Endothelial cell of umbilical vein (primary cell): ENCODE data around the gene SIRT3. TPM values are rescaled to one million over a fixed set of nuclear protein-coding genes. Genes with fewer than 3 reads are reported as not detected.
A peak's percentile ranks its signal among the peaks of the same experiment; 100 is the strongest.

Experiments used
- BruUV-seq: library from RNA; stranded (reverse); fragments of 400-500 nt; replicated peaks from 2 replicates; lab custom pipeline; 2021; lab: Mats Ljungman, UMichigan
- CTCF ChIA-PET: fragments of 300-600, 350-600 bp; sonication (Branson Sonifier 250); formaldehyde crosslinking; loops from one replicate; lab custom pipeline; 2021; ENCODE audit warnings: antibody characterized with exemption, inconsistent platforms; lab: Charles Lee
- POLR2A ChIA-PET: fragments of 300-600, 350-600 bp; sonication (Branson Sonifier 250); formaldehyde crosslinking; loops from one replicate; lab custom pipeline; 2021; ENCODE audit warnings: antibody characterized with exemption, inconsistent platforms; lab: Charles Lee
- DNase-seq: peaks from one replicate; pipeline ENCODE4 v3.0.0-alpha.2; 2011; ENCODE audit warnings: low read depth, low spot score
- FAIRE-seq: peaks from 2 replicates; lab custom pipeline; 2011; peaks lifted over from hg19 to GRCh38; lab: Jason Lieb, UNC
- H2AFZ ChIP-seq: 2 replicates; pipeline ENCODE4 v1.6.0; 2012; ENCODE audit warnings: low read depth, low read length, control low read depth, inconsistent platforms
- H3K27ac ChIP-seq: 2 replicates; pipeline ENCODE4 v1.5.1; 2011; ENCODE audit warnings: low read depth, mild to moderate bottlenecking, control low read depth, low read length, moderate library complexity; ENCODE audit not compliant: insufficient read depth
- H3K27me3 ChIP-seq, 2 experiments: 2 replicates each; pipeline versions ENCODE4 v1.6.0 to v1.6.1; 2011; ENCODE audit warnings: low read length in 2 of 2, mixed read lengths in 1 of 2; ENCODE audit not compliant: control insufficient read depth in 2 of 2, insufficient read depth in 2 of 2
- H3K36me3 ChIP-seq, 2 experiments: 2 replicates in 1 of 2; 3 replicates in 1 of 2; pipeline ENCODE4 v1.5.1; 2011; ENCODE audit warnings: low read length in 2 of 2, mild to moderate bottlenecking in 1 of 2, moderate library complexity in 1 of 2; ENCODE audit not compliant: control insufficient read depth in 2 of 2, insufficient read depth in 2 of 2; ENCODE audit errors: extremely low read depth in 1 of 2
- H3K4me1 ChIP-seq: 3 replicates; pipeline ENCODE4 v1.5.1; 2011; ENCODE audit warnings: mild to moderate bottlenecking, low read length; ENCODE audit not compliant: control insufficient read depth, insufficient read depth; ENCODE audit errors: extremely low read depth
- H3K4me2 ChIP-seq: 2 replicates; pipeline ENCODE4 v1.6.1; 2011; ENCODE audit warnings: low read length, control low read depth, mixed read lengths; ENCODE audit not compliant: insufficient read depth
- H3K4me3 ChIP-seq, 3 experiments: fragments of 200-600 bp in 1 of 3; sonication (generic), shearing (Covaris generic) in 1 of 3; replicated peaks in 1 of 3; 2 replicates each; pipeline ENCODE4 v1.5.1; 2011 to 2016; ENCODE audit warnings: control low read depth in 3 of 3, low read length in 3 of 3, mild to moderate bottlenecking in 2 of 3, inconsistent platforms in 1 of 3, low read depth in 1 of 3, moderate library complexity in 1 of 3; ENCODE audit not compliant: insufficient read depth in 1 of 3
- H3K79me2 ChIP-seq: 2 replicates; pipeline ENCODE4 v1.6.0; 2012; ENCODE audit warnings: low read length, inconsistent platforms; ENCODE audit not compliant: control insufficient read depth, insufficient read depth
- H3K9ac ChIP-seq: replicated peaks from 2 replicates; pipeline ENCODE3; 2011; ENCODE audit warnings: low read length, control low read depth; ENCODE audit not compliant: insufficient read depth; ENCODE audit errors: extremely low read depth
- H3K9me1 ChIP-seq: replicated peaks from 3 replicates; pipeline ENCODE4 v1.6.0; 2011; ENCODE audit warnings: mild to moderate bottlenecking, low read length; ENCODE audit not compliant: control insufficient read depth, insufficient read depth; ENCODE audit errors: extremely low read depth
- H3K9me3 ChIP-seq: replicated peaks from 2 replicates; pipeline ENCODE4 v1.5.1; 2012; ENCODE audit warnings: low read length, inconsistent platforms; ENCODE audit not compliant: control insufficient read depth, insufficient read depth
- H4K20me1 ChIP-seq: replicated peaks from 2 replicates; pipeline ENCODE3; 2011; ENCODE audit warnings: mild to moderate bottlenecking, low read length; ENCODE audit not compliant: control insufficient read depth, insufficient read depth; ENCODE audit errors: extremely low read depth
- EZH2 ChIP-seq: IDR thresholded peaks from 2 replicates; pipeline ENCODE4 v1.6.1; 2012; ENCODE audit warnings: borderline replicate concordance, low read depth, mild to moderate bottlenecking, moderate library complexity, low read length, inconsistent platforms; ENCODE audit not compliant: severe bottlenecking
- FOS ChIP-seq: IDR thresholded peaks from 2 replicates; pipeline ENCODE4 v1.6.1; 2011; ENCODE audit warnings: mild to moderate bottlenecking, low read length, moderate library complexity, borderline replicate concordance; ENCODE audit not compliant: insufficient read depth
- GATA2 ChIP-seq: IDR thresholded peaks from 2 replicates; pipeline ENCODE4 v1.7.0; 2011; ENCODE audit warnings: low read depth, mild to moderate bottlenecking, moderate library complexity, mixed read lengths, low read length; ENCODE audit not compliant: insufficient read length, insufficient read depth
- JUN ChIP-seq: IDR thresholded peaks from 2 replicates; pipeline ENCODE4 v1.6.1; 2011; ENCODE audit warnings: borderline replicate concordance, low read depth; ENCODE audit not compliant: insufficient read length, insufficient read depth
- MYC ChIP-seq: IDR thresholded peaks from one replicate; pipeline ENCODE4 v1.6.1; 2011; ENCODE audit warnings: mild to moderate bottlenecking, low read depth, low read length
- POLR2A ChIP-seq: IDR thresholded peaks from 2 replicates; pipeline ENCODE4 v1.6.1; 2012; ENCODE audit warnings: low read depth, mild to moderate bottlenecking, control low read depth, low read length
- POLR2AphosphoS5 ChIP-seq: IDR thresholded peaks from 2 replicates; pipeline ENCODE4 v1.6.1; 2012; ENCODE audit warnings: low read depth, mild to moderate bottlenecking, control low read depth, low read length, moderate library complexity; ENCODE audit not compliant: insufficient read depth
- dilution Hi-C: fragments of 300-500 bp; cut with MboI; formaldehyde crosslinking; loops from one replicate; pipeline ENCODE4 v1.15.0; 2019; ENCODE audit warnings: low sequenced_read_pairs; ENCODE audit not compliant: extremely low pct_ligation_motif_present
- intact Hi-C: fragments of 100-400 bp; cut with micrococcal nuclease; formaldehyde crosslinking; loops from one replicate; pipeline ENCODE4 v1.10.0; 2022
- polyA plus RNA-seq, 4 experiments: library from polyadenylated mRNA; depleted of rRNA in 3 of 4; stranded (reverse) in 3 of 4; unstranded in 1 of 4; fragments of >200 nt; gene quantifications; 2 replicates each; pipeline versions ENCODE4 v1.2.1 to v1.2.3, GENCODE V29; 2011 to 2012; ENCODE audit warnings: missing spikeins in 1 of 4
- total RNA-seq: library from RNA; stranded (reverse); gene quantifications from 2 replicates; pipeline ENCODE4 v1.2.3, GENCODE V29; 2021
- TF ChIP-seq, protein P1 (sequence below), 2 donors: IDR thresholded peaks; 1 replicate in 1 of 2; 2 replicates in 1 of 2; pipeline ENCODE4 v1.5.1; 2011; ENCODE audit warnings: low read length in 2 of 2, mild to moderate bottlenecking in 2 of 2, moderate library complexity in 2 of 2, control low read depth in 1 of 2, inconsistent platforms in 1 of 2, low read depth in 1 of 2; ENCODE audit not compliant: insufficient read depth in 1 of 2; ENCODE audit errors: extremely low read depth in 1 of 2
- TF ChIP-seq, protein P2 (sequence below): IDR thresholded peaks from 2 replicates; pipeline ENCODE4 v1.6.1; 2011; ENCODE audit not compliant: insufficient read depth, insufficient read length

SIRT3 gene
- total and polyA plus RNA-seq, 2 donors (not counting 3 experiments of a cell fraction or from before 2014, with no cell fraction given) = 12.0 to 18.3 TPM

DNA sequence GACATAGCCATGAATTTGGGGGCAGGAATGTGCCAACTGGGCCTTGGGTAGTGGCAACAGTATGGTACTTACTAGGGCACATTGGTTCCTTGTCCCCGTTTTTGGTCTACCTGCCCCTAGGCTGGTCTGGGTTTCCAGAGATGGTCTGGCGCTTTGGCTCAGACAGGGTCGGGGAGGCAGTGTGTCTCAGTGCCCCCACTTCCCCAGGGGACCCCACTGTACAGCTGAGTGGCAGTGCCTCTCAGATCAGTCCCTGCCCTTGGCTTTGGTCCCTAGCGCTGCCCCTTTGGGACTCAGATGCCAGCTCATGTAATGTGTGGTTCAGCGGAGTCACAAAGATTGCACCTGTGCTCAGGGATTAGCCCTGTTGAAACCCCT is 25.4 kb downstream of the SIRT3 start:
- intact Hi-C loops (no loop called here), dilution Hi-C loops (no loop called here)
- no peaks in the 10 kb centered on the region for H3K9me1 ChIP-seq
- POLR2A ChIA-PET = no interaction called here
- FAIRE-seq = no peak
- H3K27ac ChIP-seq = peak overlapping the region; percentile 47
- H3K9me3 ChIP-seq = no peaks in the 10 kb centered on the region
- no peaks in the 10 kb centered on the region for H3K27me3 ChIP-seq
- TF ChIP-seq EZH2 (no peak), POLR2A (no peak), GATA2 (no peak), MYC (no peak), JUN (no peak), FOS (no peak), POLR2AphosphoS5 (no peak)
- TF ChIP-seq, protein P1, sequence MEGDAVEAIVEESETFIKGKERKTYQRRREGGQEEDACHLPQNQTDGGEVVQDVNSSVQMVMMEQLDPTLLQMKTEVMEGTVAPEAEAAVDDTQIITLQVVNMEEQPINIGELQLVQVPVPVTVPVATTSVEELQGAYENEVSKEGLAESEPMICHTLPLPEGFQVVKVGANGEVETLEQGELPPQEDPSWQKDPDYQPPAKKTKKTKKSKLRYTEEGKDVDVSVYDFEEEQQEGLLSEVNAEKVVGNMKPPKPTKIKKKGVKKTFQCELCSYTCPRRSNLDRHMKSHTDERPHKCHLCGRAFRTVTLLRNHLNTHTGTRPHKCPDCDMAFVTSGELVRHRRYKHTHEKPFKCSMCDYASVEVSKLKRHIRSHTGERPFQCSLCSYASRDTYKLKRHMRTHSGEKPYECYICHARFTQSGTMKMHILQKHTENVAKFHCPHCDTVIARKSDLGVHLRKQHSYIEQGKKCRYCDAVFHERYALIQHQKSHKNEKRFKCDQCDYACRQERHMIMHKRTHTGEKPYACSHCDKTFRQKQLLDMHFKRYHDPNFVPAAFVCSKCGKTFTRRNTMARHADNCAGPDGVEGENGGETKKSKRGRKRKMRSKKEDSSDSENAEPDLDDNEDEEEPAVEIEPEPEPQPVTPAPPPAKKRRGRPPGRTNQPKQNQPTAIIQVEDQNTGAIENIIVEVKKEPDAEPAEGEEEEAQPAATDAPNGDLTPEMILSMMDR (IDR thresholded peaks at IDR 0.05; ENCODE audit: extremely low read depth in 1 of 2, insufficient read depth in 1 of 2, low read depth in 1 of 2, low read length in 2 of 2) = no peak
- TF ChIP-seq, protein P2, sequence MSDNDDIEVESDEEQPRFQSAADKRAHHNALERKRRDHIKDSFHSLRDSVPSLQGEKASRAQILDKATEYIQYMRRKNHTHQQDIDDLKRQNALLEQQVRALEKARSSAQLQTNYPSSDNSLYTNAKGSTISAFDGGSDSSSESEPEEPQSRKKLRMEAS = no peak
- BruUV-seq = no TSS peak
- DNase-seq = no peak
- no peak overlapping the region for H3K4me3 ChIP-seq
- peaks cover 31 to 42% of the 10 kb centered on the region in 2 experiments for H3K36me3 ChIP-seq
- CTCF ChIA-PET = no interaction called here
- no peak overlapping the region for H3K4me2 ChIP-seq
- H3K4me1 ChIP-seq = peaks cover 23% of the 10 kb centered on the region
- no peaks in the 10 kb centered on the region for H4K20me1 ChIP-seq
- H3K9ac ChIP-seq = no peak overlapping the region
- H3K79me2 ChIP-seq = peaks cover 42% of the 10 kb centered on the region
- H2AFZ ChIP-seq = no peak overlapping the region
